HepG2 (cell line): ENCODE data around the gene EFL1. TPM values are rescaled to one million over a fixed set of nuclear protein-coding genes. Genes with fewer than 3 reads are reported as not detected.

Experiments used
- ATAC-seq: fragments of 200-7000 bp; cut with Tn5 transposase; 3 replicates; pipeline ENCODE4 v1.9.1; 2020; ENCODE audit warnings: mild to moderate bottlenecking, moderate library complexity
- BruUV-seq: library from RNA; stranded (reverse); fragments of 400-500 nt; replicated peaks from 2 replicates; lab custom pipeline; 2021; lab: Mats Ljungman, UMichigan
- CTCF ChIA-PET: fragments of 300-600 bp; formaldehyde crosslinking; extraction: SDS; loops from one replicate; lab custom pipeline; 2021; ENCODE audit warnings: low total read pairs, inconsistent platforms, low intra/inter-chr PET ratio; lab: Yijun Ruan, JAX
- POLR2A ChIA-PET: fragments of 350-600 bp; sonication (Branson Sonifier 250); formaldehyde crosslinking; loops from one replicate; lab custom pipeline; 2020; ENCODE audit warnings: antibody characterized with exemption, inconsistent platforms; lab: Yijun Ruan, JAX
- DNase-seq: peaks from one replicate; pipeline ENCODE4 v3.0.0-alpha.2; 2015; ENCODE audit warnings: low spot score
- FAIRE-seq: peaks from 3 replicates; lab custom pipeline; 2011; peaks lifted over from hg19 to GRCh38; lab: Jason Lieb, UNC
- H2AFZ ChIP-seq: one replicate; pipeline ENCODE4 v1.6.1; 2011; ENCODE audit warnings: low read length, inconsistent platforms
- H3K27ac ChIP-seq: fragments of 300-600 bp; 3 replicates; pipeline ENCODE4 v1.8.0; 2011; ENCODE audit warnings: mixed run types, mild to moderate bottlenecking, mixed read lengths, low read length, inconsistent platforms; ENCODE audit not compliant: insufficient read depth; ENCODE audit errors: extremely low read length
- H3K27me3 ChIP-seq, 2 experiments: fragments of 200-600 bp in 1 of 2; 2 replicates in 1 of 2; 3 replicates in 1 of 2; pipeline versions ENCODE4 v1.6.0 to v1.8.0; 2011; ENCODE audit warnings: low read length in 2 of 2, mild to moderate bottlenecking in 2 of 2, moderate library complexity in 2 of 2, inconsistent platforms in 1 of 2; ENCODE audit not compliant: insufficient read depth in 2 of 2, control insufficient read depth in 1 of 2
- H3K36me3 ChIP-seq, 2 experiments: fragments of 200-600 bp in 1 of 2; replicated peaks in 1 of 2; 2 replicates in 1 of 2; 3 replicates in 1 of 2; pipeline versions ENCODE4 v1.5.1 to v1.8.0; 2011; ENCODE audit warnings: low read length in 2 of 2, inconsistent platforms in 1 of 2; ENCODE audit not compliant: insufficient read depth in 2 of 2, control insufficient read depth in 1 of 2
- H3K4me1 ChIP-seq: 2 replicates; pipeline ENCODE4 v1.5.1; 2012; ENCODE audit warnings: low read length, inconsistent platforms; ENCODE audit not compliant: insufficient read depth
- H3K4me2 ChIP-seq: 2 replicates; pipeline ENCODE4 v1.6.0; 2011; ENCODE audit warnings: low read depth, low read length, inconsistent platforms
- H3K4me3 ChIP-seq, 3 experiments: fragments of 200-600 bp in 1 of 3; sonication (generic), shearing (Covaris generic) in 1 of 3; replicated peaks in 1 of 3; 2 replicates each; pipeline ENCODE4 v1.5.1; 2011 to 2016; ENCODE audit warnings: low read length in 3 of 3, inconsistent platforms in 2 of 3, low read depth in 2 of 3, mild to moderate bottlenecking in 2 of 3, control low read depth in 1 of 3, mixed read lengths in 1 of 3; ENCODE audit not compliant: insufficient read depth in 1 of 3
- H3K79me2 ChIP-seq: one replicate; pipeline ENCODE4 v1.6.1; 2011; ENCODE audit warnings: low read length, inconsistent platforms; ENCODE audit not compliant: insufficient read depth
- H3K9ac ChIP-seq: 2 replicates; pipeline ENCODE4 v1.6.0; 2011; ENCODE audit warnings: mild to moderate bottlenecking, low read depth, low read length, inconsistent platforms; ENCODE audit not compliant: insufficient read depth
- H3K9me3 ChIP-seq: 2 replicates; pipeline ENCODE4 v1.5.1; 2012; ENCODE audit warnings: mild to moderate bottlenecking, low read length
- H4K20me1 ChIP-seq: 2 replicates; pipeline ENCODE4 v1.6.0; 2011; ENCODE audit warnings: inconsistent platforms, mild to moderate bottlenecking, low read length, moderate library complexity; ENCODE audit not compliant: insufficient read depth
- ARID2 ChIP-seq: sonication (generic); formaldehyde crosslinking; IDR thresholded peaks from 2 replicates; pipeline ENCODE4 v1.8.1; 2022; ENCODE audit warnings: mild to moderate bottlenecking, missing genetic modification reagents, borderline replicate concordance
- BORCS8-MEF2B ChIP-seq: sonication (generic); formaldehyde crosslinking; IDR thresholded peaks from 2 replicates; pipeline ENCODE4 v1.8.0; 2022; ENCODE audit warnings: mild to moderate bottlenecking, missing genetic modification reagents
- CEBPB ChIP-seq: IDR thresholded peaks from 2 replicates; pipeline ENCODE4 v1.6.1; 2011; ENCODE audit warnings: low read depth, low read length, improper control_type of control experiment, borderline replicate concordance
- EEA1 ChIP-seq: sonication (generic); formaldehyde crosslinking; IDR thresholded peaks from 2 replicates; pipeline ENCODE4 v1.5.1; 2020; ENCODE audit warnings: mild to moderate bottlenecking, missing genetic modification reagents, borderline replicate concordance
- MBD4 ChIP-seq: IDR thresholded peaks from 2 replicates; pipeline ENCODE4 v1.6.1; 2012; ENCODE audit warnings: low read length, inconsistent platforms, borderline replicate concordance
- STAG1 ChIP-seq: sonication (generic); formaldehyde crosslinking; IDR thresholded peaks from 2 replicates; pipeline ENCODE4 v1.4.0; 2020; ENCODE audit warnings: missing genetic modification reagents
- TCF12 ChIP-seq, 2 experiments: fragments of 450-650 bp in 1 of 2; sonication (generic) in 1 of 2; formaldehyde crosslinking in 1 of 2; IDR thresholded peaks; 2 replicates each; pipeline versions ENCODE4 v1.6.1 to v1.8.0; 2017 to 2022; ENCODE audit warnings: antibody characterized with exemption in 1 of 2, mild to moderate bottlenecking in 1 of 2, missing genetic modification reagents in 1 of 2, moderate library complexity in 1 of 2
- ZBTB7A ChIP-seq: sonication (generic); formaldehyde crosslinking; IDR thresholded peaks from 2 replicates; pipeline ENCODE4 v1.8.0; 2022; ENCODE audit warnings: mild to moderate bottlenecking, missing genetic modification reagents
- WGBS: methylation state at CpG from one replicate; pipeline ENCODE4 v1.1.6; 2017; ENCODE audit warnings: low lambda C conversion rate; 5-methylcytosine and 5-hydroxymethylcytosine counted together
- in situ Hi-C: cut with HindIII; loops from 2 replicates; pipeline ENCODE4 v1.10.0; 2017; ENCODE audit warnings: low pct_unique_long_range_greater_than_20kb; ENCODE audit not compliant: extremely low pct_ligation_motif_present
- intact Hi-C: fragments of 100-400 bp; cut with micrococcal nuclease; formaldehyde crosslinking; loops from one replicate; pipeline ENCODE4 v1.10.0; 2022; ENCODE audit not compliant: unreplicated experiment
- polyA plus RNA-seq, 8 experiments: library from polyadenylated mRNA; depleted of rRNA in 3 of 8; stranded (reverse) in 7 of 8; unstranded in 1 of 8; fragments of >200 nt; fragmentation: Illumina TruSeq in 4 of 8; extraction: Trizol in 4 of 8; gene quantifications; 2 replicates each; pipeline versions ENCODE4 v1.2.1 to v1.2.3, GENCODE V29; 2011 to 2016; ENCODE audit warnings: low read depth in 4 of 8, missing spikeins in 1 of 8, mixed read lengths in 1 of 8; ENCODE audit not compliant: insufficient read depth in 1 of 8
- total RNA-seq, 5 experiments: library from RNA; depleted of rRNA; stranded (reverse); fragments of >200 nt; fragmentation: Illumina TruSeq; extraction: Trizol; gene quantifications; 2 replicates each; pipeline ENCODE4 v1.2.3, GENCODE V29; 2016; ENCODE audit warnings: low read depth in 1 of 5
- TF ChIP-seq, protein P1 (sequence below): sonication (generic); formaldehyde crosslinking; IDR thresholded peaks from 2 replicates; pipeline ENCODE4 v1.4.0; 2020; ENCODE audit warnings: low read depth, mild to moderate bottlenecking, missing genetic modification reagents
- TF ChIP-seq, protein P2 (sequence below): sonication (generic); formaldehyde crosslinking; IDR thresholded peaks from 2 replicates; pipeline ENCODE4 v1.5.0; 2020; ENCODE audit warnings: mild to moderate bottlenecking, missing genetic modification reagents, moderate library complexity

EFL1 gene
- total and polyA plus RNA-seq, 2 of the 13 experiments (the other 11 are each of a cell fraction or from before 2014, with no cell fraction given): 6.4 to 12.0 TPM

DNA sequence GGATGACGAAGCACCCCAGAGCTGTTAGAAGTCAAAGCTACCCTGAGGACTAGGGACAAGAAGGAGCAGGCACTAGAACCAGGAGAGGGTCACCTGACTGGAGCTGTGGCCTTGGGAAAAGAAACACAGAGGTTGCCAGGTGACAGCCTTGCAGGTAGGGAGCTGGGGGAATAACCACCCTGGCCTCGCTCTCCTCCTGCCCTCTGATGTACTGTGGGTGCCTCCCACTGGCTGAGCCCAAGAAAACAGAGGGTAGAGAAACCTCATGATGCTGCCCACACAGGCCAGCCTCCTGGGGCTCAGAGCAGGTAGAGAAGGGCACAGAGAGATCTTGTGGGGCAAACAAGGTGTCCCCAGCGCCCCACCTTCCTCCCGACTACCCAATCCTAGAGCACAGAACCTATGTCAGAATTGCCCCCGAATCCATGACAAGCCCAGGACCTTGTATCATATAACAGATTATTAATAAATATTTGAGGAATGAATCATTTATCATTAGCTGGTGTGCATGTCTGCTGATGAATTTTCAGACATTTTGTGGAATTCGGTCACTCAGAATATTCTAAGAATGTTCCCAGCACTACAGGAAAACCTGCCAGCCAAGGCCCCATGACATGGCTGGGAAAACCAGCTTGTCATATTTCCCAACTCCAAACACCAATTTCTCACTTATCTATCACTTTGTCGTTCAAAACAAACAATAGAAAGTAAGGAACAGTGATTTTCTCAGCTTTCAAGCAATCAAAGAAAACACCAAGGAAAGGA is 156.9 kb downstream of the EFL1 start:
- WGBS: 5% methylated on average over 6 of the region's 7 CpGs
- Histone ChIP-seq H3K27ac (no peak overlapping the region), H3K4me2 (no peak overlapping the region), H3K79me2 (no peaks in the 10 kb centered on the region), H3K9me3 (no peaks in the 10 kb centered on the region), H2AFZ (no peak overlapping the region), H3K4me1 (no peaks in the 10 kb centered on the region), H3K27me3 (peaks cover 3 to 29% of the 10 kb centered on the region in 2 experiments; a peak in 4 of 5 replicates), H3K36me3 (no peaks in the 10 kb centered on the region), H3K4me3 (no peak overlapping the region), H3K9ac (no peak overlapping the region), H4K20me1 (no peaks in the 10 kb centered on the region; the same call in 1 of the 2 replicates)
- no TSS peak for BruUV-seq
- ATAC-seq: no peak
- no peak for FAIRE-seq
- ChIA-PET CTCF (no interaction called here), POLR2A (no interaction called here)
- intact Hi-C loops: loop anchor here (5.0 kb wide), 1 partner anchor 623 kb away; no protein-coding TSS in a partner anchor
- TF ChIP-seq ARID2 (CRISPR knock-in tag) (no peak), TCF12 (IDR thresholded peaks at IDR 0.05) (no peak), TCF12 (CRISPR knock-in tag; IDR thresholded peaks at IDR 0.05) (no peak), CEBPB (no peak), BORCS8-MEF2B (CRISPR knock-in tag) (no peak), ZBTB7A (CRISPR knock-in tag) (no peak), EEA1 (CRISPR knock-in tag) (no peak), STAG1 (CRISPR knock-in tag) (peak; percentile 26; the same call in 1 of the 2 replicates), MBD4 (no peak)
- TF ChIP-seq, protein P1, sequence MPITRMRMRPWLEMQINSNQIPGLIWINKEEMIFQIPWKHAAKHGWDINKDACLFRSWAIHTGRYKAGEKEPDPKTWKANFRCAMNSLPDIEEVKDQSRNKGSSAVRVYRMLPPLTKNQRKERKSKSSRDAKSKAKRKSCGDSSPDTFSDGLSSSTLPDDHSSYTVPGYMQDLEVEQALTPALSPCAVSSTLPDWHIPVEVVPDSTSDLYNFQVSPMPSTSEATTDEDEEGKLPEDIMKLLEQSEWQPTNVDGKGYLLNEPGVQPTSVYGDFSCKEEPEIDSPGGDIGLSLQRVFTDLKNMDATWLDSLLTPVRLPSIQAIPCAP (CRISPR knock-in tag): no peak
- TF ChIP-seq, protein P2, sequence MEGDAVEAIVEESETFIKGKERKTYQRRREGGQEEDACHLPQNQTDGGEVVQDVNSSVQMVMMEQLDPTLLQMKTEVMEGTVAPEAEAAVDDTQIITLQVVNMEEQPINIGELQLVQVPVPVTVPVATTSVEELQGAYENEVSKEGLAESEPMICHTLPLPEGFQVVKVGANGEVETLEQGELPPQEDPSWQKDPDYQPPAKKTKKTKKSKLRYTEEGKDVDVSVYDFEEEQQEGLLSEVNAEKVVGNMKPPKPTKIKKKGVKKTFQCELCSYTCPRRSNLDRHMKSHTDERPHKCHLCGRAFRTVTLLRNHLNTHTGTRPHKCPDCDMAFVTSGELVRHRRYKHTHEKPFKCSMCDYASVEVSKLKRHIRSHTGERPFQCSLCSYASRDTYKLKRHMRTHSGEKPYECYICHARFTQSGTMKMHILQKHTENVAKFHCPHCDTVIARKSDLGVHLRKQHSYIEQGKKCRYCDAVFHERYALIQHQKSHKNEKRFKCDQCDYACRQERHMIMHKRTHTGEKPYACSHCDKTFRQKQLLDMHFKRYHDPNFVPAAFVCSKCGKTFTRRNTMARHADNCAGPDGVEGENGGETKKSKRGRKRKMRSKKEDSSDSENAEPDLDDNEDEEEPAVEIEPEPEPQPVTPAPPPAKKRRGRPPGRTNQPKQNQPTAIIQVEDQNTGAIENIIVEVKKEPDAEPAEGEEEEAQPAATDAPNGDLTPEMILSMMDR (CRISPR knock-in tag): peak; percentile 34; the same call in 1 of the 2 replicates
- peak; percentile 5 for DNase-seq
- in situ Hi-C loops: loop anchor here (5.0 kb wide), 2 partner anchors 37 to 92 kb away; no protein-coding TSS in a partner anchor
